SK-N-MC (cell line): ENCODE data around the gene MACROD2.
A peak's percentile ranks its signal among the peaks of the same experiment; 100 is the strongest.

ENCODE experiments used
- DNase-seq: peaks from one replicate; pipeline ENCODE4 v3.0.0-alpha.2; 2011; ENCODE audit warnings: low read depth, low spot score
- H3K27ac ChIP-seq: fragments of 200-600 bp; sonication (generic); 2 replicates; pipeline ENCODE4 v1.5.1; 2016; ENCODE audit warnings: mixed run types
- H3K36me3 ChIP-seq: fragments of 200-600 bp; sonication (generic); 2 replicates; pipeline ENCODE4 v1.6.1; 2017; ENCODE audit warnings: antibody characterized with exemption, low read length, mixed read lengths; ENCODE audit not compliant: insufficient read depth
- H3K4me3 ChIP-seq: fragments of 200-600 bp; sonication (generic); 2 replicates; pipeline ENCODE4 v1.5.1; 2016
- H3K9ac ChIP-seq: fragments of 200-600 bp; sonication (generic); 2 replicates; pipeline ENCODE4 v1.8.0; 2017; ENCODE audit warnings: mixed run types, mixed read lengths; ENCODE audit not compliant: insufficient read length
- H3K9me3 ChIP-seq: fragments of 200-600 bp; sonication (generic); 2 replicates; pipeline ENCODE4 v1.6.1; 2017; ENCODE audit warnings: low read depth, mild to moderate bottlenecking, antibody characterized with exemption, low read length, moderate library complexity, mixed read lengths
- EZH2 ChIP-seq: fragments of 200-600 bp; sonication (generic); IDR thresholded peaks from one replicate; pipeline ENCODE4 v1.6.1; 2017; ENCODE audit warnings: antibody characterized with exemption
- FOXP2 ChIP-seq: optimal IDR thresholded peaks from 2 replicates; pipeline ENCODE3; 2011; ENCODE audit warnings: mild to moderate bottlenecking, moderate library complexity; ENCODE audit not compliant: insufficient read depth; ENCODE audit errors: extremely low read length, control extremely low read depth
- POLR2AphosphoS5 ChIP-seq: IDR thresholded peaks from 2 replicates; pipeline ENCODE4 v1.6.1; 2012; ENCODE audit warnings: mild to moderate bottlenecking, low read depth, low read length, borderline replicate concordance

Gene MACROD2

GRCh38 chr20:15867899-15868298, 1872.6 kb downstream of the MACROD2 start:
- Histone ChIP-seq H3K9me3 (no peaks in the 10 kb centered on the region), H3K36me3 (no peaks in the 10 kb centered on the region), H3K27ac (no peak overlapping the region), H3K9ac (no peak overlapping the region), H3K4me3 (no peak overlapping the region)
- TF ChIP-seq POLR2AphosphoS5 (no peak), EZH2 (no peak), FOXP2 (no peak)
- DNase-seq = no peak

- Histone ChIP-seq H3K27ac (no peak overlapping the region), H3K9ac (no peak overlapping the region), H3K36me3 (no peaks in the 10 kb centered on the region), H3K9me3 (no peaks in the 10 kb centered on the region), H3K4me3 (no peak overlapping the region)
- no peak for DNase-seq
- TF ChIP-seq POLR2AphosphoS5 (no peak), FOXP2 (no peak), EZH2 (no peak)
Observed at GRCh38 chr20:15875446-15875845, 1880.1 kb downstream of the MACROD2 start.

- H3K27ac ChIP-seq = no peak overlapping the region
- no peak for TF ChIP-seq FOXP2
- TF ChIP-seq EZH2 = no peak
- TF ChIP-seq POLR2AphosphoS5 = no peak
- H3K9ac ChIP-seq = no peak overlapping the region
- no peaks in the 10 kb centered on the region for H3K36me3 ChIP-seq
- no peak overlapping the region for H3K4me3 ChIP-seq
- DNase-seq = no peak
- no peaks in the 10 kb centered on the region for H3K9me3 ChIP-seq
Observed at GRCh38 chr20:15882553-15882952, 1887.2 kb downstream of the MACROD2 start.

- Histone ChIP-seq H3K27ac (no peak overlapping the region), H3K36me3 (no peaks in the 10 kb centered on the region), H3K4me3 (no peak overlapping the region), H3K9me3 (no peaks in the 10 kb centered on the region), H3K9ac (no peak overlapping the region)
- DNase-seq = no peak
- TF ChIP-seq FOXP2 (no peak), EZH2 (no peak), POLR2AphosphoS5 (no peak)
Observed at GRCh38 chr20:15886250-15886649, 1890.9 kb downstream of the MACROD2 start.

- Histone ChIP-seq H3K36me3 (no peaks in the 10 kb centered on the region), H3K4me3 (no peak overlapping the region), H3K27ac (no peak overlapping the region), H3K9me3 (no peaks in the 10 kb centered on the region), H3K9ac (no peak overlapping the region)
- DNase-seq = no peak
- TF ChIP-seq POLR2AphosphoS5 = no peak
- no peak for TF ChIP-seq FOXP2
- TF ChIP-seq EZH2 = no peak
Observed at GRCh38 chr20:15887387-15887786, 1892.1 kb downstream of the MACROD2 start.

- Histone ChIP-seq H3K9ac (no peak overlapping the region), H3K36me3 (no peaks in the 10 kb centered on the region), H3K9me3 (no peaks in the 10 kb centered on the region), H3K4me3 (no peak overlapping the region), H3K27ac (no peak overlapping the region)
- no peak for TF ChIP-seq EZH2
- no peak for TF ChIP-seq POLR2AphosphoS5
- TF ChIP-seq FOXP2 = no peak
- DNase-seq = no peak
Observed at GRCh38 chr20:15889061-15889460, 1893.7 kb downstream of the MACROD2 start.

- H3K9ac ChIP-seq = no peak overlapping the region
- peak; percentile 70 for DNase-seq
- no peak for TF ChIP-seq FOXP2
- TF ChIP-seq EZH2 = no peak
- no peak for TF ChIP-seq POLR2AphosphoS5
- H3K27ac ChIP-seq = no peak overlapping the region
- no peaks in the 10 kb centered on the region for H3K36me3 ChIP-seq
- peak overlapping the region; percentile 4; the same call in 1 of the 2 replicates for H3K4me3 ChIP-seq
- H3K9me3 ChIP-seq = no peaks in the 10 kb centered on the region
Observed at GRCh38 chr20:15889514-15890256, 1894.4 kb downstream of the MACROD2 start.

- H3K9ac ChIP-seq = no peak overlapping the region
- TF ChIP-seq FOXP2 (no peak), POLR2AphosphoS5 (no peak), EZH2 (no peak)
- H3K9me3 ChIP-seq = no peaks in the 10 kb centered on the region
- no peak overlapping the region for H3K27ac ChIP-seq
- no peak overlapping the region for H3K4me3 ChIP-seq
- no peak for DNase-seq
- no peaks in the 10 kb centered on the region for H3K36me3 ChIP-seq
Observed at GRCh38 chr20:15890407-15890982, 1895.2 kb downstream of the MACROD2 start.
